ENCODE data around the gene APBA1.

Gene APBA1

GRCh38 chr9:69379270-69379982, 292.7 kb downstream of the APBA1 start:
- no peaks in the 10 kb centered on the region for H3K9me2 ChIP-seq (replicated peaks; ENCODE audit: insufficient read depth, low read length)
- no peak overlapping the region for H3K4me2 ChIP-seq (ENCODE audit: low read depth, low read length, poor library complexity, severe bottlenecking)
- no peaks in the 10 kb centered on the region for H3F3A ChIP-seq (ENCODE audit: insufficient read depth)
- no peak overlapping the region for H3K9ac ChIP-seq (ENCODE audit: low read length)
- H3K27me3 ChIP-seq (ENCODE audit: low read length): no peaks in the 10 kb centered on the region
- H3K27ac ChIP-seq (ENCODE audit: low read depth, low read length): no peak overlapping the region
- no peak overlapping the region for H2AFZ ChIP-seq (ENCODE audit: low read depth, low read length, severe bottlenecking)
- TF ChIP-seq EZH2phosphoT487 (conservative IDR thresholded peaks at IDR 0.05; ENCODE audit: low read length): no peak
- TF ChIP-seq, protein P1, sequence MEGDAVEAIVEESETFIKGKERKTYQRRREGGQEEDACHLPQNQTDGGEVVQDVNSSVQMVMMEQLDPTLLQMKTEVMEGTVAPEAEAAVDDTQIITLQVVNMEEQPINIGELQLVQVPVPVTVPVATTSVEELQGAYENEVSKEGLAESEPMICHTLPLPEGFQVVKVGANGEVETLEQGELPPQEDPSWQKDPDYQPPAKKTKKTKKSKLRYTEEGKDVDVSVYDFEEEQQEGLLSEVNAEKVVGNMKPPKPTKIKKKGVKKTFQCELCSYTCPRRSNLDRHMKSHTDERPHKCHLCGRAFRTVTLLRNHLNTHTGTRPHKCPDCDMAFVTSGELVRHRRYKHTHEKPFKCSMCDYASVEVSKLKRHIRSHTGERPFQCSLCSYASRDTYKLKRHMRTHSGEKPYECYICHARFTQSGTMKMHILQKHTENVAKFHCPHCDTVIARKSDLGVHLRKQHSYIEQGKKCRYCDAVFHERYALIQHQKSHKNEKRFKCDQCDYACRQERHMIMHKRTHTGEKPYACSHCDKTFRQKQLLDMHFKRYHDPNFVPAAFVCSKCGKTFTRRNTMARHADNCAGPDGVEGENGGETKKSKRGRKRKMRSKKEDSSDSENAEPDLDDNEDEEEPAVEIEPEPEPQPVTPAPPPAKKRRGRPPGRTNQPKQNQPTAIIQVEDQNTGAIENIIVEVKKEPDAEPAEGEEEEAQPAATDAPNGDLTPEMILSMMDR (IDR thresholded peaks at IDR 0.05; ENCODE audit: insufficient read depth, low read length, poor library complexity, severe bottlenecking): no peak
- no peaks in the 10 kb centered on the region for H3K9me3 ChIP-seq (ENCODE audit: insufficient read depth, low read length)
- H4K20me1 ChIP-seq (ENCODE audit: low read depth, low read length): no peaks in the 10 kb centered on the region
- H3K4me3 ChIP-seq (ENCODE audit: insufficient read depth, low read length, poor library complexity, severe bottlenecking): no peak overlapping the region
- H3K79me2 ChIP-seq (ENCODE audit: insufficient read depth, low read length): no peaks in the 10 kb centered on the region
- no peaks in the 10 kb centered on the region for H3K36me3 ChIP-seq (ENCODE audit: low read length)

GRCh38 chr9:69377981-69378380, 294.2 kb downstream of the APBA1 start:
- H3K9me3 ChIP-seq (ENCODE audit: insufficient read depth, low read length): no peaks in the 10 kb centered on the region
- no peak overlapping the region for H2AFZ ChIP-seq (ENCODE audit: low read depth, low read length, severe bottlenecking)
- H3K36me3 ChIP-seq (ENCODE audit: low read length): no peaks in the 10 kb centered on the region
- no peak overlapping the region for H3K4me3 ChIP-seq (ENCODE audit: insufficient read depth, low read length, poor library complexity, severe bottlenecking)
- no peak overlapping the region for H3K27ac ChIP-seq (ENCODE audit: low read depth, low read length)
- H3K4me2 ChIP-seq (ENCODE audit: low read depth, low read length, poor library complexity, severe bottlenecking): no peak overlapping the region
- H4K20me1 ChIP-seq (ENCODE audit: low read depth, low read length): no peaks in the 10 kb centered on the region
- H3K27me3 ChIP-seq (ENCODE audit: low read length): no peaks in the 10 kb centered on the region
- no peaks in the 10 kb centered on the region for H3K9me2 ChIP-seq (replicated peaks; ENCODE audit: insufficient read depth, low read length)
- TF ChIP-seq, protein P1 (IDR thresholded peaks at IDR 0.05; ENCODE audit: insufficient read depth, low read length, poor library complexity, severe bottlenecking): no peak
- TF ChIP-seq EZH2phosphoT487 (conservative IDR thresholded peaks at IDR 0.05; ENCODE audit: low read length): no peak
- no peak overlapping the region for H3K9ac ChIP-seq (ENCODE audit: low read length)
- H3K79me2 ChIP-seq (ENCODE audit: insufficient read depth, low read length): no peaks in the 10 kb centered on the region
- no peaks in the 10 kb centered on the region for H3F3A ChIP-seq (ENCODE audit: insufficient read depth)

Data from SU-DHL-6 (cell line).